ENCODE data around the gene AHDC1. TPM values are rescaled to one million over a fixed set of nuclear protein-coding genes. Genes with fewer than 3 reads are reported as not detected.
A peak's percentile ranks its signal among the peaks of the same experiment; 100 is the strongest.

Gene AHDC1
- total and polyA plus RNA-seq, 2 of the 13 experiments (the other 11 are each of a cell fraction or from before 2014, with no cell fraction given) = 1.0 to 2.7 TPM

- TF ChIP-seq ZNF646 (CRISPR knock-in tag; IDR thresholded peaks at IDR 0.05) (peak; percentile 55; the same call in 1 of the 2 replicates), BCL3 (CRISPR knock-in tag; IDR thresholded peaks at IDR 0.05) (no peak), FOSL2 (CRISPR knock-in tag; IDR thresholded peaks at IDR 0.05) (0 out of 2 replicates have a peak, but pooled peaks have one; percentile 3), ZMYM2 (CRISPR knock-in tag; IDR thresholded peaks at IDR 0.05) (peak; percentile 58; the same call in 1 of the 2 replicates), ZBTB1 (CRISPR knock-in tag; IDR thresholded peaks at IDR 0.05; ENCODE audit: borderline replicate concordance) (no peak), ZNF230 (CRISPR knock-in tag; IDR thresholded peaks at IDR 0.05) (0 out of 2 replicates have a peak, but pooled peaks have one; percentile 10), ZNF775 (CRISPR knock-in tag; IDR thresholded peaks at IDR 0.05; ENCODE audit: borderline replicate concordance) (no peak), ZBTB3 (CRISPR knock-in tag; IDR thresholded peaks at IDR 0.05; ENCODE audit: borderline replicate concordance, low read depth) (no peak), ZNF430 (CRISPR knock-in tag; IDR thresholded peaks at IDR 0.05) (0 out of 2 replicates have a peak, but pooled peaks have one; percentile 18), SP2 (CRISPR knock-in tag; IDR thresholded peaks at IDR 0.05) (no peak), ISL2 (CRISPR knock-in tag; IDR thresholded peaks at IDR 0.05) (no peak), CENPT (CRISPR knock-in tag; IDR thresholded peaks at IDR 0.05; ENCODE audit: low read depth) (0 out of 2 replicates have a peak, but pooled peaks have one; percentile 5), FOXK1 (CRISPR knock-in tag; IDR thresholded peaks at IDR 0.05; ENCODE audit: borderline replicate concordance, low read depth) (no peak), HINFP (CRISPR knock-in tag; IDR thresholded peaks at IDR 0.05; ENCODE audit: low read depth) (no peak; the same call in 1 of the 2 replicates), HIC2 (CRISPR knock-in tag; IDR thresholded peaks at IDR 0.05; ENCODE audit: low read depth) (peak; percentile 12; the same call in 1 of the 2 replicates), ZNF557 (CRISPR knock-in tag; IDR thresholded peaks at IDR 0.05) (no peak), ZNF749 (CRISPR knock-in tag; IDR thresholded peaks at IDR 0.05; ENCODE audit: borderline replicate concordance) (0 out of 2 replicates have a peak, but pooled peaks have one; percentile 0)
Measured at GRCh38 chr1:27521861-27522431, 82.0 kb downstream of the AHDC1 start (continued).

All from HepG2 (cell line).